ENCODE results near the gene RIMOC1.

Gene RIMOC1

GRCh38 chr5:41883936-41884335, 20.2 kb upstream of the RIMOC1 start:
- in situ Hi-C loops (cut with MboI; ENCODE audit: low sequenced_read_pairs), result no loop called here

- in situ Hi-C loops (cut with MboI; ENCODE audit: low sequenced_read_pairs), result no loop called here
These were observed 18.9 kb upstream of the RIMOC1 start for GRCh38 chr5:41885286-41885685.

GRCh38 chr5:41891066-41891707, 13.0 kb upstream of the RIMOC1 start:
- in situ Hi-C loops (cut with MboI; ENCODE audit: low sequenced_read_pairs), result no loop called here

GRCh38 chr5:41892031-41892430, 12.1 kb upstream of the RIMOC1 start:
- in situ Hi-C loops (cut with MboI; ENCODE audit: low sequenced_read_pairs), result no loop called here

- in situ Hi-C loops (cut with MboI; ENCODE audit: low sequenced_read_pairs), result no loop called here
These were observed 10.9 kb upstream of the RIMOC1 start for GRCh38 chr5:41893074-41893851.

GRCh38 chr5:41896230-41896629, 7.9 kb upstream of the RIMOC1 start:
- in situ Hi-C loops (cut with MboI; ENCODE audit: low sequenced_read_pairs), result no loop called here

GRCh38 chr5:41903382-41903891, 707 bp upstream of the RIMOC1 start:
- in situ Hi-C loops (cut with MboI; ENCODE audit: low sequenced_read_pairs), result loop anchor here (25.0 kb wide), 1 partner anchor 1109 kb away; no protein-coding TSS in a partner anchor

- in situ Hi-C loops (cut with MboI; ENCODE audit: low sequenced_read_pairs), result loop anchor here (25.0 kb wide), 1 partner anchor 1106 kb away; no protein-coding TSS in a partner anchor
These were observed 2.0 kb downstream of the RIMOC1 start for GRCh38 chr5:41906151-41906550.

- in situ Hi-C loops (cut with MboI; ENCODE audit: low sequenced_read_pairs), result loop anchor here (25.0 kb wide), 1 partner anchor 1104 kb away; no protein-coding TSS in a partner anchor
These were observed 4.4 kb downstream of the RIMOC1 start for GRCh38 chr5:41908374-41909079.

- in situ Hi-C loops (cut with MboI; ENCODE audit: low sequenced_read_pairs), result loop anchor here (25.0 kb wide), 1 partner anchor 1094 kb away; no protein-coding TSS in a partner anchor
These were observed 14.0 kb downstream of the RIMOC1 start for GRCh38 chr5:41918105-41918504.

- in situ Hi-C loops (cut with MboI; ENCODE audit: low sequenced_read_pairs), result loop anchor here (25.0 kb wide), 1 partner anchor 1091 kb away; no protein-coding TSS in a partner anchor
These were observed 17.0 kb downstream of the RIMOC1 start for GRCh38 chr5:41921166-41921565.

GRCh38 chr5:41921874-41922273, 17.7 kb downstream of the RIMOC1 start:
- in situ Hi-C loops (cut with MboI; ENCODE audit: low sequenced_read_pairs), result loop anchor here (25.0 kb wide), 1 partner anchor 1090 kb away; no protein-coding TSS in a partner anchor

- in situ Hi-C loops (cut with MboI; ENCODE audit: low sequenced_read_pairs), result loop anchor here (25.0 kb wide), 1 partner anchor 1088 kb away; no protein-coding TSS in a partner anchor
These were observed 20.4 kb downstream of the RIMOC1 start for GRCh38 chr5:41924526-41924871.

- in situ Hi-C loops (cut with MboI; ENCODE audit: low sequenced_read_pairs), result loop anchor here (25.0 kb wide), 1 partner anchor 1087 kb away; no protein-coding TSS in a partner anchor
These were observed 20.9 kb downstream of the RIMOC1 start, which contains the start of gene FBXO4 for GRCh38 chr5:41924872-41925554. Gene FBXO4, plus strand, starts transcription at chr5:41925281. Its CDS starts 29 bp downstream, at chr5:41925310.

GRCh38 chr5:41925555-41925951, 21.4 kb downstream of the RIMOC1 start:
- in situ Hi-C loops (cut with MboI; ENCODE audit: low sequenced_read_pairs), result no loop called here

- in situ Hi-C loops (cut with MboI; ENCODE audit: low sequenced_read_pairs), result no loop called here
These were observed 23.5 kb downstream of the RIMOC1 start for GRCh38 chr5:41927604-41928003.

- in situ Hi-C loops (cut with MboI; ENCODE audit: low sequenced_read_pairs), result no loop called here
These were observed 24.9 kb downstream of the RIMOC1 start for GRCh38 chr5:41929035-41929434.

GRCh38 chr5:41932770-41933169, 28.6 kb downstream of the RIMOC1 start:
- in situ Hi-C loops (cut with MboI; ENCODE audit: low sequenced_read_pairs), result no loop called here

- in situ Hi-C loops (cut with MboI; ENCODE audit: low sequenced_read_pairs), result no loop called here
These were observed 31.4 kb downstream of the RIMOC1 start for GRCh38 chr5:41935544-41935943.

- in situ Hi-C loops (cut with MboI; ENCODE audit: low sequenced_read_pairs), result no loop called here
These were observed 36.5 kb downstream of the RIMOC1 start for GRCh38 chr5:41940641-41941040.

Measured in HL-60/S4 (cell line).